HG02943 (cell line): Measurements from ENCODE around the gene TAF6L.
"Not testable (repeated sequence)": the region's sequence is repeated elsewhere in the genome, so short reads cannot be mapped to it uniquely, and the experiment has no call there.

Experiments used
- ATAC-seq: cut with Tn5 transposase; IDR thresholded peaks from one replicate; pipeline ENCODE4 v1.9.1; 2021; ENCODE audit warnings: mild to moderate bottlenecking, low read depth, moderate library complexity; ENCODE audit not compliant: unreplicated experiment

TAF6L gene

GRCh38 chr11:62753736-62754603 is 17.2 kb upstream of the TAF6L start, which contains the start of gene ZBTB3:
TSS of gene ZBTB3 (minus strand) at chr11:62754160. CDS start at chr11:62753664, 496 bp downstream.
- ATAC-seq, result peak; percentile 93

GRCh38 chr11:62755086-62755615 is 16.0 kb upstream of the TAF6L start:
- no peak for ATAC-seq

- no peak for ATAC-seq
Observed at GRCh38 chr11:62757846-62758788, 13.1 kb upstream of the TAF6L start.

- not testable (repeated sequence) for ATAC-seq
Observed at GRCh38 chr11:62760867-62761227, 10.3 kb upstream of the TAF6L start.

GRCh38 chr11:62770778-62771143 is 435 bp upstream of the TAF6L start:
- ATAC-seq, result no peak

- ATAC-seq, result no peak
Observed at GRCh38 chr11:62774407-62774806, 3.2 kb downstream of the TAF6L start.

GRCh38 chr11:62775646-62776045 is 4.5 kb downstream of the TAF6L start:
- ATAC-seq, result no peak

- no peak for ATAC-seq
Observed at GRCh38 chr11:62777389-62777788, 6.2 kb downstream of the TAF6L start.

GRCh38 chr11:62778441-62778840 is 7.2 kb downstream of the TAF6L start:
- ATAC-seq, result no peak

- no peak for ATAC-seq
Observed at GRCh38 chr11:62782753-62783152, 11.6 kb downstream of the TAF6L start.

- peak; percentile 47 for ATAC-seq
Observed at GRCh38 chr11:62786318-62787004, 15.3 kb downstream of the TAF6L start.

GRCh38 chr11:62787005-62787759 is 16.0 kb downstream of the TAF6L start, which contains the start of gene TMEM179B:
TSS of gene TMEM179B (plus strand) at chr11:62787402. CDS start at chr11:62787432, 30 bp downstream.
- ATAC-seq, result peak; percentile 66

- no peak for ATAC-seq
Observed at GRCh38 chr11:62788991-62789390, 17.8 kb downstream of the TAF6L start.

GRCh38 chr11:62789576-62789975 is 18.4 kb downstream of the TAF6L start:
- ATAC-seq, result no peak

- ATAC-seq, result peak; percentile 52
Observed at GRCh38 chr11:62791501-62792201, 20.5 kb downstream of the TAF6L start, which contains the start of gene TMEM223. TSS of gene TMEM223 (minus strand) at chr11:62792006. CDS start at chr11:62791994, 12 bp downstream.

- no peak for ATAC-seq
Observed at GRCh38 chr11:62792202-62792575, 21.0 kb downstream of the TAF6L start.

GRCh38 chr11:62794201-62794775 is 23.1 kb downstream of the TAF6L start:
- ATAC-seq, result no peak

GRCh38 chr11:62796281-62796680 is 25.1 kb downstream of the TAF6L start:
- no peak for ATAC-seq

GRCh38 chr11:62799486-62799885 is 28.3 kb downstream of the TAF6L start:
- no peak for ATAC-seq
